ENCODE measurements around the gene LYSMD1.

LYSMD1 gene

DNA sequence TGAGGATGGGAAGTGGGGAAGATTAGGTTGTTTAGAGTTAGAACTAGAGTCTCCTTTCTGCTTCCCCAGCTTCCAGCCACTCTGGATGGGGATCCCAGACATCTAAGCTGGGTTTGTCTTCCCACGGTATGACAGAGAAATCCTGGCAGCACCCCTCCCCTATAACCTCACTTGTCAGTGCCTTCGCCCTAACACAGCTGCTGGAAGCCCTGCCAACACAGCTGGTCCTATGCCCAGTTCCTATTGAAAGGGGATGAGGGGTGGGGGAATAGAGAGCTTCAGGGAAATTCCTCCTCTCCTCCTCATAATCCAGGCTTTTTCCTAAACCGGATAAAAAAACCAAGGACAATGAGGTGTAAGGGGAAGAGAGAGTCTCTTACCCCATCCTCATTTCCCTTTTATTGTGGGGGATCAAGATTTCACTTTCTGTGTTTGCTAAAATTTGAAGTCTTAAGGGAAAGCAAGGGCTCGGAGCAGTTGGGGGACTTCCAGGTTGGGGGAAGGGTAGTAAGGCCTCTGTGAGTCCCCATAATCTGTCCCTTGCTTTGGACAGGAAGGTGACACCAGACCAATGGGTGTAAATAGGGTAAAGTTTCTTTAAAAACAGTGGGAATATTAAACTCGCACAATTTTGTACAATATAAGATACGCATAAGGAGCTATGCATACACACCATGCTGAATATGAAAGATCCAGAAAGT is 9.5 kb upstream of the LYSMD1 start:
- DNase-seq, result no peak

- no peak for DNase-seq
Measured at GRCh38 chr1:151171190-151171589, 5.5 kb upstream of the LYSMD1 start.

- DNase-seq, result no peak
Measured at GRCh38 chr1:151167116-151167515, 1.4 kb upstream of the LYSMD1 start.

DNA sequence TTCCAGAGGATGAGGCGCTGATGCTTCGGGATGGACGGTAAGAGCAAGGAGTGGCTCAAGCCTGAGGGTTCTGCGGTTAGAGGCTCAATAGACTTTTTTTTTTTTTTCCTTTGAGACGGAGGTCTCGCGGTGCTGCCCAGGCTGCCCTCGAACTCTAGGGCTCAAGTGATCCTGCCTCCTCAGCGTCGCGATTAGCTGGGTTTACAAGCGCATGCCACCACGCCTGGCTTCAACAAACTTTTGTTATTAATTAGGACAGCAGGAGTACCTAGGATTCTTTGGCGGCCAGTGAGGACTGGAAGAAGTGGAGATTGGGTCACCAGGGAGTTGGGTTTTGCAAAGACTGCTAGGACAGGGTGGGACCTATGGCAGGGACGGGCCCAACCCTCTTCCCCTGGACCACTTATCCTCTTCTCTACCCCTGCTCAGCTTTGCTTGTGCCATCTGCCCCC is 829 bp upstream of the LYSMD1 start:
- DNase-seq, result no peak

DNA sequence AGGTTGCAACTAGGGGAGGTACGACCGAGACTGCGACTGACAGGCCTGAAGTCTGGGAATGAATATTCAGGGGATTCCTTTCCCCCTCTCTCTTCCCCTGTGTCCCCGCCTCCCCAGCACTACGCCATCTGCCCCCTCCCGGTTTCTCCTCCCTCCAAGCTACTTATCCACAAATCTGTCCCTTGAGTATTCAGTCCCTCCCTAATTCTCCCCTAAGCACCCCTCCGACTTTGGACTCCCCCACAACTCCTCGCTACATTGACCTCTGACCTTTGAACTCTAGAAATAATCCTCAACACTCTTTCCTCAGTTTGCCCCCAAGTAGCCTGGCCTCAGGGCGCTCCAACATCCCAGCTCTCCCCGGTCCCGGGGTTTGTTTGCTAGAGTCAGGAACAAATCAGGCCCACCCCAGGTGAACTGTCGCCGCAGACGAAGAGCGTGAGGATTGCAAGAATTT is 393 bp downstream of the LYSMD1 start:
- DNase-seq, result peak; percentile 9

DNA sequence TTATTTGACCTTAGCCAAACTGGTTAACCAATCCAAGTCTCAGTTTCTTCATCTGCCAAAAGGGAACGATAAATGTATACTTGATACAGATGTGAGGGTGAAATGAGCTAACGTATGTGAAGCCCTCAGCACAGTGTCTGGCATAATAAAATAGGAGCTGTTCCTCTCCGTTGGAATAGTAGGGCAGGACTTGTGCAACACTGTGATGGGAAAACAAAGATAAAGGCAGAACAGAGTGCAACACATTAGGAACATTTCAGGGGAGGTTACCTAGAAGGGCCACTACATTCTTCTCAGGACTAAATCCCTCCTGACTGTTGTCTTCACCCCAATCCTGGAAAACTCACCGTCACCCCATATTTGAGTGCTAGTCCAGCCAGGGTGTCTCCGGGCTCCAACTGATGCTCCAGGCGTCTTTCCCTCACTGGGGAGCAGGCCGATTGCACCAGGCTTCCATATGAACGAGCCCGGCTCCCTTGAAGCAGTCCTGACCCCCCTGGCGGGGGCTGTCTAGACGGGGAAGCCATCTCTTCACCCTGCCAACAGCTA is 896 bp downstream of the LYSMD1 start:
- DNase-seq, result no peak

DNA sequence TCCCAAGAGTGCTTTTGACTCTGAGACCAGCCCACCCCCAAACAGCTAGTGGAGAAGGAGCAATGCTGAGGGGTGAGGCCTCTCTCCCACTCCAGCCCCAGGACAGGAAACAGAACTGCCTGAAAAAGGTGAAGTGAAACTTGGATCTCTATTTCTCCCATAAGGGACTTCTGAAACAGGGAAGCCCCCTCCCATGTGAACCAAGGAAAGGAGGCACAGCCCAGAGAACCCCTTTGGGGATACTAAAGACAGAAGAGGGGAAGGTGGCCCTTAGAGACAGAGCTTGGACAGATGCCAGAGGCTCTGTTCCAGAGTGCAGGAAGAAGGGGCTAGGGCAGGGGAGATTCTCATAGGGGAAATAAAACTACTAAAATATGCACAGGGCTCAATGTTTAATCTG is 6.3 kb downstream of the LYSMD1 start:
- DNase-seq, result no peak

- DNase-seq, result peak; percentile 13
Measured at GRCh38 chr1:151158751-151159251, 6.9 kb downstream of the LYSMD1 start.

DNA sequence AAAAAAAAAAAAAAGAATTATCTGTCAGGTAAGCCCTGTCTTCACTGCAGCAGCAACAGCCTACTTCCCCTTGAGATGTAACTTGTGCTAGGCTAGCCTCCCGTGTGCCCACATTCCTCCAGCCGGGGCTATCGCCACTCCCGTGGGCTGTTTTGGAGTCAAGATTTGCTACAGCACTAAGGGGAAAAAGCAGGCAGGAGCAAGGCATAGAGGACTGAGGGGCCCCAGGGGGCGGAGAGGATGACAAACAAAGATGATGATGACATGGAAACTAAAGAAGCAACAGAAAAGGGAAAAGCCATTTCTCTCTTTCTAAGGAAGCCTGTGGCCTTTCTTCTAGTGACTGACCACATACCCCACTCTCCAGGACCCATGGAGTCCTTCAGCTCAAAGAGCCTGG is 7.4 kb downstream of the LYSMD1 start:
- DNase-seq, result peak; percentile 57

- DNase-seq, result peak; percentile 45
Measured at GRCh38 chr1:151157067-151157531, 8.6 kb downstream of the LYSMD1 start.

DNA sequence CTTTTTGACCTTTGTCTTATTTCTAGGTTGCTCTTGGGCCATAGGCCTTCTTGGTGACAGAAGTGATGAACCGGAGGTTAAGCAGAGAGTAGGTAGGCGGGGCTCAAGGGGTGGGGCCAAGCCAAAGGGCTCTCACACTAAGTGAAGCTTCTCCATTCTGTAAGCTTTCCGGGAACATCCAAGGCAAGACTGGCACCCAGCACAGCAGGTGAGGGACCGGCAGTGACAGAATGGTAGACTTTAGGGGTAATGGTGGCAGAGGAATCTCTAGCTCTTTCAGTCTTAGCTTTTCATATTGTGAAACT is 9.2 kb downstream of the LYSMD1 start, which contains the start of gene TNFAIP8L2:
Gene TNFAIP8L2 (plus strand): TSS at position 135 of the 305 bp plus-strand sequence. CDS start 2,049 bp downstream, outside the sequence.
- peak; percentile 76 for DNase-seq

GRCh38 chr1:151147665-151148064 is 18.0 kb downstream of the LYSMD1 start:
- no peak for DNase-seq

DNA sequence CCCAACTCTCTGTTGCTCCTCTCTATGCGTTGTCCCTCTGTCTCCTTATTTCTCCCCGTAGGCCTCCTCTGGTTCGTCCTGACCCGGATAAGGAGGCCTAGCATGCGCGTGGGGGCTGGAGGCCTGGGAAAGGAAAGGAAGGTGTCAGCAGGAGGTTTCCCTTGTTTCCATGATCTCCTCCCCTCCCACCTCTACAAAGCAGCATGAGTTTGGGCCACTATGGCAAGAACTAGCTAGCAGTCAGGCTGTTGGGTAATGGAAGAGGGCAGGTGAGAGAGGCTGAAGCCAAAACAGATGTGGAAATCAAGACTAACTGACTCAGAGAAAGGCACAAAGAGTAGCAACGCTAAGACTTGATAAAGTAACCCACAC is 18.6 kb downstream of the LYSMD1 start:
- no peak for DNase-seq

DNA sequence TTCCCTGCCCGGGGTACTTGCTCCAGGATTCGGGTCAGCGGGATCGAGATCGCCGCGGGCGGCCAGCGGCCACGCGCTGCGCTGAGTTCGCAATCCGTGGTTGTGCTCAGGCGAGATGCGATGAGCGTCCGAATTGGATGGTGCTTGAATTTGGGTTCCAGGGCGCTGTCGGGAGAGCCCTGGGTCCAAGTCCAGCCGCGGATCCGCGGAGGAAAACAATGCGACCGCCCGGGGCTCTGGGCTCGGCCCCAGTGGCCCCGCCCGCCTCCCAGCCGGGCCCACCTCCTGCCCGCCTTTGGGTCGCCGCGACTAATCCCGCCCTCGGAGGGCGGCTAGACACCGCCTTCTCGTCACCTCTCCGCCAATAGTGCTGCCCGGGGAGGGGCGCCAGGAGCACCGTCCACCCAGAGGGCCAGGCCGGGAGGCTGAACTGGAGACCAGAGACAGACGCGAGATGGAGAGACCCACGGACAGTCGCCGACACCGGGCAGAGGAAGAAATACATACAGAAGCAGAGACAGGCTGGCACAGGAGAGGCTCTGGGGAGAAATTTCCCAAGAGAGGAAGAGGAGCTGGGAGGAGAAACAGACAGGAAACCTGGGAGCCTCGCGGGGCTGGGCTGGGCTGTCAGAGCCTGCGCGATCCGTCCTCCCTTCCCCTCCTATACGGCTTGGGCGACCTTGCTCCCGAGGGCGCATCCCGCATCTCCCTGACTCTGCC is 19.1 kb downstream of the LYSMD1 start, which contains the start of gene SEMA6C:
Gene SEMA6C (minus strand): TSS at position 220 of the 720 bp plus-strand sequence. CDS start 4,010 bp downstream, outside the sequence.
- DNase-seq, result peak; percentile 87

DNA sequence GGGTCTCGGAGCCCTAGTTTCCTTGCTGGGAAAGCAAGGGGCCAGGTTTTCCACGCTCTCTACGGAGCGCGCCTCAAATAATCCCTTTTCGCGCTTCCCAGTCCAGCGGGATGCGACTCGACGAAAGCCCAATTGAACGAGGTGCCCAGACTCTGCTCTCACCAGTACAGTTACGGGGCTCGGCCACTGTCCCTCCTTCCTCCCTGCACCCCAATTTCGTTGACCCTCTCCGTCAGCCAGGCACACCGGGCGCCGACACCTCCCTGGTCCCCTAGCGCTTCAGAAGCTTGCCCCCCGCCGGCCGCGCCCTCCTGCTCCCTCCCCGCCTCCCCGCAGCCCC is 19.7 kb downstream of the LYSMD1 start:
- DNase-seq, result no peak

GRCh38 chr1:151145304-151146071 is 20.2 kb downstream of the LYSMD1 start:
- peak; percentile 30 for DNase-seq

GRCh38 chr1:151144474-151145303 is 21.0 kb downstream of the LYSMD1 start:
- no peak for DNase-seq

GRCh38 chr1:151143986-151144385 is 21.7 kb downstream of the LYSMD1 start:
- no peak for DNase-seq

GRCh38 chr1:151143057-151143435 is 22.7 kb downstream of the LYSMD1 start:
- DNase-seq, result no peak

- no peak for DNase-seq
Measured at GRCh38 chr1:151142411-151143056, 23.2 kb downstream of the LYSMD1 start.

GRCh38 chr1:151137789-151138188 is 27.9 kb downstream of the LYSMD1 start:
- no peak for DNase-seq
